ENCODE measurements around the gene ELL2. TPM values are rescaled to one million over a fixed set of nuclear protein-coding genes. Genes with fewer than 3 reads are reported as not detected.

Gene ELL2
- total RNA-seq, 1 experiment from 2014 or later: 27.5 TPM

DNA sequence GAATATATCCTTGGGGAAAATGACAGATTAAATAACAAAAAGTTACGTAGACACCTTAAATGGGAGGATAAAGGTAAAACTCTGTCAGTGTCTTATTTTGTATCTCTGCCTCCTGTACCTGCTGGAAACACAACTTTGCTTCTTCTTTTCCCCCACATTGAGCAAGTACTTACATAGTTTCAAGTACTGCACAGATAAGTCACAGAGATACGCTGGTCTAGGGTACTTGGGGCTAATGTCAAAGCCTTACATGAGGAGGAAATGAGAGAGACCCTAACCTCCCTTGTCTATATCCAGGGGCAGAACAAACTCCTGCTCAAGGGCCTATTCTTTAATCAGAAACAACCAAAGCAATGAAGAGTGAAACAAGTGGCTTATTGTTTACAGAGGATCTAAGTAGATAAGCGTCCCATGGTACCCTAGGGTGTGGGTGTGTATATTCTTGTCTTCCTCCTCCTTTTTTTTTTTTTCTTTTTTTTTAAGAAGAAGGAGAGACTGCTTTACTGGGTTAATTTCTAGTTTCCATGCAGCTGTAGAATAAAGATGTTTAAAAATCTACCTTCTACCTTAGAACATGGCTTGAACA lies 43.1 kb downstream of the ELL2 start:
- H3T11ph ChIP-seq (ENCODE audit: low read length): no peak overlapping the region
- no peaks in the 10 kb centered on the region; the same call in 1 of the 2 replicates for H3K4me1 ChIP-seq (ENCODE audit: insufficient read depth, low read length)
- H2BK5ac ChIP-seq (ENCODE audit: insufficient read length, low read length): no peak overlapping the region
- H3K23me2 ChIP-seq (ENCODE audit: insufficient read length, low read depth, low read length, poor library complexity, severe bottlenecking): no peaks in the 10 kb centered on the region
- Mint-ChIP-seq H3K4me3 (no peak overlapping the region), H3K9me3 (no peaks in the 10 kb centered on the region), H3K36me3 (ENCODE audit: insufficient read depth in 1 of 3, low read depth in 3 of 3) (peaks cover 0 to 3% (median 0%) of the 10 kb centered on the region in 3 experiments; a peak in 1 of 7 replicates), H3K27ac (peak overlapping the region in 2 of 3 experiments; percentile 55 to 89; a peak in 2 of 7 replicates), H3K4me1 (peaks cover 19 to 20% of the 10 kb centered on the region in 2 experiments), H3K27me3 (ENCODE audit: low read depth) (no peaks in the 10 kb centered on the region)
- no peak overlapping the region for H3K56ac ChIP-seq (ENCODE audit: insufficient read length, low read depth, low read length)
- no peak overlapping the region for H3K4ac ChIP-seq (ENCODE audit: low read depth, low read length)
- no peak overlapping the region for H2AK5ac ChIP-seq (ENCODE audit: insufficient read length, low read length)
- H3K27me3 ChIP-seq (ENCODE audit: insufficient read depth, low read length): no peaks in the 10 kb centered on the region
- H2AFZ ChIP-seq (ENCODE audit: low read length): no peak overlapping the region
- H3K9me3 ChIP-seq (ENCODE audit: control insufficient read depth, low read depth, low read length): no peaks in the 10 kb centered on the region
- H3K79me1 ChIP-seq (ENCODE audit: insufficient read depth, low read depth, low read length, poor library complexity, severe bottlenecking): no peaks in the 10 kb centered on the region
- H4K5ac ChIP-seq (ENCODE audit: insufficient read length, low read depth, low read length): no peak overlapping the region
- H3K18ac ChIP-seq (ENCODE audit: insufficient read length, low read depth, low read length): no peak overlapping the region
- H4K20me1 ChIP-seq (ENCODE audit: control insufficient read depth, insufficient read depth, insufficient read length): no peaks in the 10 kb centered on the region
- no peak overlapping the region for H2BK20ac ChIP-seq (ENCODE audit: low read depth, low read length, poor library complexity, severe bottlenecking)
- H2BK15ac ChIP-seq (ENCODE audit: low read depth, low read length): no peak overlapping the region
- no peak overlapping the region for H3K14ac ChIP-seq (ENCODE audit: insufficient read depth, low read length)
- no peak overlapping the region for H3K23ac ChIP-seq (ENCODE audit: insufficient read length, low read depth, low read length)
- H4K91ac ChIP-seq (ENCODE audit: insufficient read length, low read depth, low read length): no peak overlapping the region
- no peak overlapping the region for H2BK120ac ChIP-seq (ENCODE audit: low read depth, low read length, poor library complexity, severe bottlenecking)
- TF ChIP-seq, protein P1, sequence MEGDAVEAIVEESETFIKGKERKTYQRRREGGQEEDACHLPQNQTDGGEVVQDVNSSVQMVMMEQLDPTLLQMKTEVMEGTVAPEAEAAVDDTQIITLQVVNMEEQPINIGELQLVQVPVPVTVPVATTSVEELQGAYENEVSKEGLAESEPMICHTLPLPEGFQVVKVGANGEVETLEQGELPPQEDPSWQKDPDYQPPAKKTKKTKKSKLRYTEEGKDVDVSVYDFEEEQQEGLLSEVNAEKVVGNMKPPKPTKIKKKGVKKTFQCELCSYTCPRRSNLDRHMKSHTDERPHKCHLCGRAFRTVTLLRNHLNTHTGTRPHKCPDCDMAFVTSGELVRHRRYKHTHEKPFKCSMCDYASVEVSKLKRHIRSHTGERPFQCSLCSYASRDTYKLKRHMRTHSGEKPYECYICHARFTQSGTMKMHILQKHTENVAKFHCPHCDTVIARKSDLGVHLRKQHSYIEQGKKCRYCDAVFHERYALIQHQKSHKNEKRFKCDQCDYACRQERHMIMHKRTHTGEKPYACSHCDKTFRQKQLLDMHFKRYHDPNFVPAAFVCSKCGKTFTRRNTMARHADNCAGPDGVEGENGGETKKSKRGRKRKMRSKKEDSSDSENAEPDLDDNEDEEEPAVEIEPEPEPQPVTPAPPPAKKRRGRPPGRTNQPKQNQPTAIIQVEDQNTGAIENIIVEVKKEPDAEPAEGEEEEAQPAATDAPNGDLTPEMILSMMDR (conservative IDR thresholded peaks at IDR 0.05): no peak
- no peak overlapping the region for H3K9ac ChIP-seq (ENCODE audit: extremely low read depth, insufficient read length, low read length)
- H3K79me2 ChIP-seq (ENCODE audit: insufficient read depth, low read length): no peaks in the 10 kb centered on the region
- H4K8ac ChIP-seq (replicated peaks; ENCODE audit: insufficient read length, low read depth, low read length): no peak overlapping the region
- no peak overlapping the region for H3K27ac ChIP-seq (ENCODE audit: insufficient read length, low read depth, low read length)
- H3K4me2 ChIP-seq (ENCODE audit: insufficient read depth, insufficient read length, low read length): no peak overlapping the region
- no peak overlapping the region for H2BK12ac ChIP-seq (ENCODE audit: insufficient read length, low read depth, low read length)
- WGBS (ENCODE audit: extremely low coverage, insufficient read length, low lambda C conversion rate): no CpG with 5 or more reads among the region's 3 CpGs
- no peak for DNase-seq
